BLaER1 treated with 17β-estradiol and CSF1 and Interleukin-3, amounts not matched to agents 10 nM and 100 nM (cell line): Measurements from ENCODE around the gene CAPN3.

Experiments
- H3K27ac ChIP-seq, 11 experiments: shearing (Covaris generic); formaldehyde crosslinking; 2 replicates each; pipeline ENCODE4 v1.8.1; 2022
- H3K27me3 ChIP-seq, 11 experiments: shearing (Covaris generic); formaldehyde crosslinking; 2 replicates each; pipeline ENCODE4 v1.8.1; 2022
- H3K36me3 ChIP-seq, 11 experiments: shearing (Covaris generic); formaldehyde crosslinking; 2 replicates each; pipeline ENCODE4 v1.8.1; 2022
- H3K4me1 ChIP-seq, 10 experiments: shearing (Covaris generic); formaldehyde crosslinking; 2 replicates each; pipeline ENCODE4 v1.8.1; 2022
- H3K4me2 ChIP-seq, 11 experiments: shearing (Covaris generic); formaldehyde crosslinking; 2 replicates each; pipeline ENCODE4 v1.8.1; 2022
- H3K4me3 ChIP-seq, 10 experiments: shearing (Covaris generic); formaldehyde crosslinking; 2 replicates each; pipeline ENCODE4 v1.8.1; 2022
- H3K9ac ChIP-seq, 11 experiments: shearing (Covaris generic); formaldehyde crosslinking; 2 replicates each; pipeline ENCODE4 v1.8.1; 2022
- H3K9me3 ChIP-seq, 11 experiments: shearing (Covaris generic); formaldehyde crosslinking; replicated peaks in 1 of 11; 2 replicates each; pipeline ENCODE4 v1.8.1; 2022
- H4K20me1 ChIP-seq, 11 experiments: shearing (Covaris generic); formaldehyde crosslinking; 2 replicates each; pipeline ENCODE4 v1.8.1; 2022
- Cebpa-rat ChIP-seq, 11 experiments: shearing (Covaris generic); IDR thresholded peaks; 2 replicates each; pipeline ENCODE4 v1.8.1; 2022

CAPN3 gene

DNA sequence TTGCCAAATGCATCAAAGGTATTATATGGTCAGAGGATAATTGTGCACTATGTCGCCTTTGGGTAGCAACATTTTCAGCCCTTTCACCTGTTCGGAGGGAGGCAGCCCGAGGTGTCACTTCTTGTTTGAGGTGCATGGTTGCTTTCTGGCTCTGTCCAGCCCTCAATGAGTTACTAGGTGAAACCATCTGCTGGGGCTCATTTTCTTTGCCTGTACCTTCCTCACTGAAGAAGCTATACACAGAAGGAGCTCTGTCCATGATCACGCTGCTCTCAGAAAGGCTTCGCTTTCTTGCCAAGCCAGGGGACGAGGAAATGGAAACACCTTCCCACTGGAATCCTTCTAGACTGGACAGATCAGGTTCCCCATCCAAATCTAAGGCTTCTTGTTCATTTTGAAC, 89.0 kb downstream of the CAPN3 start:
- no peak for TF ChIP-seq Cebpa-rat (IDR thresholded peaks at IDR 0.05)
- Histone ChIP-seq H4K20me1 (peaks cover 0 to 79% (median 16%) of the 10 kb centered on the region in 11 experiments; a peak in 14 of 22 replicates), H3K9me3 (no peaks in the 10 kb centered on the region), H3K9ac (no peak overlapping the region), H3K4me2 (no peak overlapping the region), H3K27me3 (no peaks in the 10 kb centered on the region), H3K4me1 (no peaks in the 10 kb centered on the region), H3K27ac (no peak overlapping the region), H3K4me3 (no peak overlapping the region), H3K36me3 (peaks cover 90 to 100% (median 100%) of the 10 kb centered on the region in 11 experiments)

DNA sequence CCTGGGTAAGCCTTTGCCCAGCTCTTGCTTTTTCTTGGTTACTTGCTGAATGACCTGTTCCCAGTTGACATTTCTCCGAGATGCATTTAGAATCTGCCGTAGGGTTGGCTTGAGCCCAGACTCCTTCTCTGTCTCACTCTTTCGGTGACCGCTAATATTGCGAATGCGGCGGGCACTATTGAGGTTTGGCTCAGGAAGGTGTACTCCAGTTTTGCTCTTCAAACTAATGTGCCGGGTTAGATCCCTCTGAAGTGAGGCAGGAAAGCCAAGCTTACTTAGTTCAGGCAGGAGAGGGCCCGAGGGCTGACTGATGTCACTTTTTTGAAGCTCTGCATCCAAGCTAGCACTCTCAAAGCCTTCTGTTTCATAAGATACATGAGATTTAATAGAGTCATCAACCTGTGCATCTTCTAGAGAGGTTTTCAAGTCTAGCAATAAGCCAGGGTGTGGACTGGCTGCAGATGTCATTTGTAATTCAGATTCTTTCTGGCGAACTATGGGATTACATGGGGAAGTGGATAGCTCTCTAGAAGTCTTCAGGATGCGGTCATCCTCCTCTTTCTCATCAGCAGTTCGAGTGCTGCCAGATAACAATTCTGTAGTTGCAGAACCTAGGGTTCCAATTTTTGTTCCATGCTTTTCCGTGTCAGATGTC, 90.6 kb downstream of the CAPN3 start:
- Histone ChIP-seq H4K20me1 (peaks cover 0 to 64% (median 16%) of the 10 kb centered on the region in 11 experiments; a peak in 14 of 22 replicates), H3K36me3 (peaks cover 80 to 100% (median 99%) of the 10 kb centered on the region in 11 experiments), H3K27ac (no peak overlapping the region), H3K4me1 (no peaks in the 10 kb centered on the region; a peak in 1 of 20 replicates), H3K4me2 (no peak overlapping the region), H3K9ac (no peak overlapping the region), H3K9me3 (no peaks in the 10 kb centered on the region), H3K27me3 (no peaks in the 10 kb centered on the region), H3K4me3 (no peak overlapping the region)
- no peak for TF ChIP-seq Cebpa-rat (IDR thresholded peaks at IDR 0.05)

DNA sequence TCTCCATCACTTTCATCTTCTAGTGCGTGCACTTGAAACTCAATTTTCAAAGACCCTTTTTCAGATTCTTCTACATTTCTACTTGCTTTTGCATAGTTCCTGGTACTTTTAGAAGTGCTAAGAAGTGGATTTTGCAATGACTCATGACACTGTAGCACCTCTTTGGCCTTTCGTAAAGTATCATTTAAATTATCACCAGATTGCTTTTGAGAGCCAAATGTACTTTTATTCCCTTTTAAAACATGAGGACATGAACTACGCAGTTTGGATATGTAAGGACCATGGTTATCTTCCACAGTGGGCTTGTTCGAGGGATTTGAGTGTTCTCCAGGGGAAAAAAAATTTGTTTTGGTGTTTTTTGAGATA, 91.1 kb downstream of the CAPN3 start:
- no peaks in the 10 kb centered on the region; a peak in 1 of 20 replicates for H3K4me1 ChIP-seq
- H3K9ac ChIP-seq: no peak overlapping the region
- H4K20me1 ChIP-seq: peaks cover 0 to 63% (median 16%) of the 10 kb centered on the region in 11 experiments; a peak in 14 of 22 replicates
- H3K4me3 ChIP-seq: no peak overlapping the region
- H3K27ac ChIP-seq: no peak overlapping the region
- no peak overlapping the region for H3K4me2 ChIP-seq
- H3K27me3 ChIP-seq: no peaks in the 10 kb centered on the region
- H3K36me3 ChIP-seq: peaks cover 75 to 100% (median 94%) of the 10 kb centered on the region in 11 experiments
- no peaks in the 10 kb centered on the region for H3K9me3 ChIP-seq
- TF ChIP-seq Cebpa-rat (IDR thresholded peaks at IDR 0.05): no peak

DNA sequence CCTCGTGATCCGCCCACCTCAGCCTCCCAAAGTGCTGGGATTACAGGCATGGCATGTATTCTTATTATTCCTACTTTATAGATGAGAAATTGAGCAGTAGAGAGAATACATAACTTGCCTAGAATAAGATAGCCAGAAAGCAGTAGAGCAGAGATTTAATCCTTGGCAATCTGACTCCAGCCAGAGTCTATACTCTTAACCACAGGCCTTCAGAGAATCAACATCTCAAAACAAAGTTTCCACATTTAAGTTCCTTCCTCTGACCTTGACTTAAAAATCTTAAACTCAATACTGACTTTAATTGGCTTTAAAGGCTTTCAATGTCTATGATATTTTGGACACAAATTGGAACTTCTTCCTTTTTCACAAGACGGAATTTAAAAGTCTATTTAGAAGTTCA, 94.5 kb downstream of the CAPN3 start:
- peaks cover 0 to 62% (median 16%) of the 10 kb centered on the region in 11 experiments; a peak in 14 of 22 replicates for H4K20me1 ChIP-seq
- no peaks in the 10 kb centered on the region for H3K9me3 ChIP-seq
- no peak for TF ChIP-seq Cebpa-rat (IDR thresholded peaks at IDR 0.05)
- H3K27ac ChIP-seq: no peak overlapping the region
- peaks cover 42 to 96% (median 71%) of the 10 kb centered on the region in 11 experiments for H3K36me3 ChIP-seq
- no peak overlapping the region for H3K4me3 ChIP-seq
- H3K4me1 ChIP-seq: peaks cover 17 to 28% (median 24%) of the 10 kb centered on the region in 10 experiments
- H3K27me3 ChIP-seq: no peaks in the 10 kb centered on the region
- H3K4me2 ChIP-seq: no peak overlapping the region
- H3K9ac ChIP-seq: no peak overlapping the region

DNA sequence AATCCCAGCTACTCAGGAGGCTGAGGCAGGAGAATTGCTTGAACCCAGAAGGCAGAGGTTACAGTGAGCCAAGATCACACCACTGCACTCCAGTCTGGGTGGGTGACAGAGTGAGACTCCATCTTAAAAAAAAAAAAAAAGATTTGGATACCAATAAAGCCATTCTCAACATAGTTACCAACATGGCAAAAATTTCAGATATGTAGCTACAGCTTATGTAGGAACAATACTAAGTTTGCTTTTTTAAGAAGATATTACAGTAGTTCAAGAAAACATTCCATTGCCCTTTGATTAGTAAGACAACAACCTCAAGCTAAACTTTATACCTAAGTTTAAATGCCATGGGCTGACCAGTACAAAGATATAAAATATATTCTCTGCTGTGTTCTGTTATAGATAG, 97.2 kb downstream of the CAPN3 start:
- Histone ChIP-seq H3K27me3 (no peaks in the 10 kb centered on the region), H3K9ac (no peak overlapping the region), H3K9me3 (no peaks in the 10 kb centered on the region), H3K4me3 (0 out of 20 replicates have a peak overlapping the region, but pooled peaks of 1 of the 10 experiments have one; percentile 4), H3K4me1 (peaks cover 25 to 42% (median 36%) of the 10 kb centered on the region in 10 experiments), H3K4me2 (peak overlapping the region; percentile 6 to 67 (median 63); a peak in 18 of 22 replicates), H4K20me1 (peaks cover 0 to 78% (median 24%) of the 10 kb centered on the region in 11 experiments; a peak in 13 of 22 replicates), H3K27ac (peak overlapping the region in 2 of 11 experiments; percentile 45 to 68; a peak in 3 of 22 replicates), H3K36me3 (peaks cover 15 to 91% (median 50%) of the 10 kb centered on the region in 11 experiments)
- TF ChIP-seq Cebpa-rat (IDR thresholded peaks at IDR 0.05): no peak

DNA sequence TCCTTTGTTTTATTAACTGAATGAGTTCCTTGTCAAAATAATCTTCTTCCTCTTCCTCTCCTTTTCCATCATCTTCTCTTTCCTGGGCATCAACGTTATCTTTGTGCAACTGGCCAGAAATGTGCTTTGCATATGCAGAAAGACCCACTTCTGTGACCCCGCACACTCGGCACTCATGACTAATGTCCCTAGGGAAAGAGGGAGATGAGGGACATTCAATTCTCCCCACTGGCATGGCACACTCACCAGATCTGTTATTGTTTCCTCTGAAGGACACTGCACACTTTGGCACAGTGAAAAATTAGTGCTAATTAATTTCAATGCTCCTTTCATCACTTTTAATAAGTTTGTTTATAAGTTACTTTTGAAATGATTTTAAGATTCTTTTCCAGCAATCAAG, 97.7 kb downstream of the CAPN3 start:
- peak overlapping the region in 6 of 11 experiments; percentile 4 to 51 (median 34); a peak in 7 of 22 replicates for H3K9ac ChIP-seq
- peaks cover 29 to 47% (median 41%) of the 10 kb centered on the region in 10 experiments for H3K4me1 ChIP-seq
- TF ChIP-seq Cebpa-rat (IDR thresholded peaks at IDR 0.05): no peak
- no peak overlapping the region for H3K4me3 ChIP-seq
- H3K9me3 ChIP-seq: no peaks in the 10 kb centered on the region
- H3K4me2 ChIP-seq: peak overlapping the region; percentile 6 to 67 (median 63); a peak in 20 of 22 replicates
- peak overlapping the region; percentile 14 to 71 (median 52); a peak in 17 of 22 replicates for H3K27ac ChIP-seq
- peaks cover 12 to 91% (median 49%) of the 10 kb centered on the region in 11 experiments for H3K36me3 ChIP-seq
- H3K27me3 ChIP-seq: no peaks in the 10 kb centered on the region
- peaks cover 0 to 82% (median 25%) of the 10 kb centered on the region in 11 experiments; a peak in 13 of 22 replicates for H4K20me1 ChIP-seq

DNA sequence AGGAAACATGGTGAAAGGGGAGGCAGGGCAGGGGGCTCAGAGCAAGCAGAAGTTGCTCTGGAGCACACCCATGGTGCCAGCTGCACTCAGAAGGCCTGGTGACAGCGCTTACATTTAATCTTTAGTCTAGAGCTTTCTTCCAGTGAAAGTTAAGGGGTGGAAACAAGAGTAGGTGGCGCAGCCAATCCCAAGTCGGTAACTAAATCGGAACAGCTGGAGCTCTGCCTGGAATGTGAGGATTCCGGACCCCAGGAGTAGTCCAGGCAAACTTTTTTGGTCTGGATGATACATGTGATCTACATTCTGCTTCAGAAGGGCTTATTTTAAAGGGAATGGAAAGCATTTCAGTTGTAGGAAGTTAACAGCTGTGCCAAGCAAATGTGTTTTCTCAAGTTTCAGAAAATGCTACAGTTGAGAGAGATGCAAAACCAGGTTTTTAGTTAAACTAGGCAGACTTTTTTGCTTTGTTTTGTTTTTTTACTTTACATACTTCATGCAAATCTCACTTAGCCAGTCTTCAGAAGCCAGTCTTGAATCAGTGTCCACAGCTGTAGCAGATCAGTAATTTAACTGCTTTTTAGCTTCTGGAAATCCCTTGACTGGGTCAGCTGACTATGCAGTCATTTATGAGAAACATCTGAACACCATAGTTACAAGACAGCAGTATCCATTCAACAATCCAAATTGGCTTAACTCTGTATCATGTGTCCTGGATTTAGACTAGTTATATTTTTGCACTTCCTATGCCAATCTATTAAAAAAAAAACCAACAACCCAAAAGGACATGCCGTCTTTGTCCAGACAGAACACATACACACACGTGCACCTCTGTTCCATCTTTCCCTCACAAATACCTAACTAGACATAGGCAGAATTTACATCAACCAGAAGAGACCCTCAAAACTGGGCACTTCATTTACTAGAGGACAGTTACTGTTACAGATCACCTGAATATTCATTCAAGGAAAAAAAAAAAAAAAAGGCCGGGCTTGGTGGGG, 98.4 kb downstream of the CAPN3 start:
- Histone ChIP-seq H3K9ac (peak overlapping the region in 8 of 11 experiments; percentile 4 to 51 (median 32); a peak in 10 of 22 replicates), H3K4me2 (peak overlapping the region; percentile 6 to 67 (median 63); a peak in 20 of 22 replicates), H3K27ac (peak overlapping the region; percentile 14 to 71 (median 52); a peak in 21 of 22 replicates), H3K4me1 (peaks cover 30 to 51% (median 44%) of the 10 kb centered on the region in 10 experiments), H3K36me3 (peaks cover 16 to 91% (median 49%) of the 10 kb centered on the region in 11 experiments; a peak in 21 of 22 replicates), H3K27me3 (no peaks in the 10 kb centered on the region), H4K20me1 (peaks cover 0 to 88% (median 32%) of the 10 kb centered on the region in 11 experiments; a peak in 13 of 22 replicates), H3K4me3 (no peak overlapping the region), H3K9me3 (no peaks in the 10 kb centered on the region)
- no peak for TF ChIP-seq Cebpa-rat (IDR thresholded peaks at IDR 0.05)

DNA sequence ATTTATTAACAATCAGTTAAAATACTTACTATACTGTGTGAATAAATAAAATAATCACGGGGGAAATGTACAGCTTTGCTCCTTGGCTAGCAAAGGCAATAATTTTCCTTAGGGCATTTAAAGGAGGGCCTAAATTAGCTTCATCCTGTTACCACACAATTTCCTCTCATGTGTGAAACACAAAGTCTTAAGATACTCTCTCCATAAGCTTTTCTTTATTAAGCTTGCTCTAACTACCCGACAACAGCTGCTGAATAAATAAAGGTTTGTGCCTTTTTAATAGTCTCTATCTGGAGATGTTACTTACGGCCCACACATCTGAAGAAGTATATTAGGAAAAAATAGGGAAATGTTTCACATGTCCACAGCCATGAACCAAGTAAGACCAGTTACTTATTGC, 102.0 kb downstream of the CAPN3 start:
- no peak for TF ChIP-seq Cebpa-rat (IDR thresholded peaks at IDR 0.05)
- Histone ChIP-seq H3K27me3 (no peaks in the 10 kb centered on the region), H3K4me1 (peaks cover 30 to 47% (median 42%) of the 10 kb centered on the region in 10 experiments), H3K4me3 (no peak overlapping the region; a peak in 1 of 20 replicates), H3K9ac (peak overlapping the region in 7 of 11 experiments; percentile 3 to 57 (median 30); a peak in 10 of 22 replicates), H3K27ac (peak overlapping the region in 7 of 11 experiments; percentile 7 to 69 (median 59); a peak in 12 of 22 replicates), H3K9me3 (no peaks in the 10 kb centered on the region), H3K36me3 (peaks cover 40 to 91% (median 55%) of the 10 kb centered on the region in 11 experiments), H4K20me1 (peaks cover 0 to 99% (median 39%) of the 10 kb centered on the region in 11 experiments; a peak in 14 of 22 replicates), H3K4me2 (peak overlapping the region in 9 of 11 experiments; percentile 4 to 81 (median 57); a peak in 16 of 22 replicates)
